ENCODE data around the gene COL13A1. TPM values are rescaled to one million over a fixed set of nuclear protein-coding genes. Genes with fewer than 3 reads are reported as not detected.

COL13A1 gene
- total RNA-seq, 4 donors from 2014 or later: 0.42 to 3.4 (median 1.5) TPM

GRCh38 chr10:69831231-69831855 is 29.6 kb downstream of the COL13A1 start:
- peaks cover 7% of the 10 kb centered on the region for H3K27me3 ChIP-seq
- no peaks in the 10 kb centered on the region for H3K36me3 ChIP-seq
- H3K27ac ChIP-seq: no peak overlapping the region
- 76% methylated on average over 5 of the region's 5 CpGs for WGBS
- H3K9me3 ChIP-seq: no peaks in the 10 kb centered on the region
- no peak for DNase-seq (ENCODE audit: low spot score in 2 of 2)
- H3K4me1 ChIP-seq: no peaks in the 10 kb centered on the region
- TF ChIP-seq CTCF (IDR thresholded peaks at IDR 0.05): no peak
- TF ChIP-seq EP300 (IDR thresholded peaks at IDR 0.05): no peak
- TF ChIP-seq POLR2A (IDR thresholded peaks at IDR 0.05): no peak
- no peak for TF ChIP-seq POLR2AphosphoS5 (IDR thresholded peaks at IDR 0.05)
- H3K4me3 ChIP-seq: no peak overlapping the region

GRCh38 chr10:69835233-69835632 is 33.5 kb downstream of the COL13A1 start:
- WGBS: 85% methylated on average over 3 of the region's 6 CpGs

GRCh38 chr10:69835875-69836730 is 34.4 kb downstream of the COL13A1 start:
- Histone ChIP-seq H3K4me1 (no peaks in the 10 kb centered on the region), H3K36me3 (no peaks in the 10 kb centered on the region), H3K27ac (no peak overlapping the region), H3K27me3 (peaks cover 11% of the 10 kb centered on the region), H3K9me3 (no peaks in the 10 kb centered on the region), H3K4me3 (no peak overlapping the region)
- no peak for TF ChIP-seq CTCF (IDR thresholded peaks at IDR 0.05)
- no peak for TF ChIP-seq EP300 (IDR thresholded peaks at IDR 0.05)
- no peak for TF ChIP-seq POLR2AphosphoS5 (IDR thresholded peaks at IDR 0.05)
- no peak for TF ChIP-seq POLR2A (IDR thresholded peaks at IDR 0.05)
- WGBS: 67% methylated on average over 8 of the region's 8 CpGs
- DNase-seq (ENCODE audit: low spot score in 2 of 2): no peak

More at GRCh38 chr10:69835233-69835632, 33.5 kb downstream of the COL13A1 start:
- Histone ChIP-seq H3K4me3 (no peak overlapping the region), H3K27me3 (peaks cover 5% of the 10 kb centered on the region), H3K4me1 (no peaks in the 10 kb centered on the region), H3K27ac (no peak overlapping the region), H3K36me3 (no peaks in the 10 kb centered on the region), H3K9me3 (no peaks in the 10 kb centered on the region)
- no peak for DNase-seq (ENCODE audit: low spot score in 2 of 2)
- no peak for TF ChIP-seq POLR2A (IDR thresholded peaks at IDR 0.05)

- H3K36me3 ChIP-seq: no peaks in the 10 kb centered on the region
- H3K27me3 ChIP-seq: peaks cover 10% of the 10 kb centered on the region
- no peaks in the 10 kb centered on the region for H3K4me1 ChIP-seq
- no peak for DNase-seq (ENCODE audit: low spot score in 2 of 2)
- 84% methylated on average over 6 of the region's 6 CpGs for WGBS
- H3K9me3 ChIP-seq: no peaks in the 10 kb centered on the region
- no peak overlapping the region for H3K4me3 ChIP-seq
- TF ChIP-seq CTCF (IDR thresholded peaks at IDR 0.05) (no peak), EP300 (IDR thresholded peaks at IDR 0.05) (no peak), POLR2A (IDR thresholded peaks at IDR 0.05) (no peak), POLR2AphosphoS5 (IDR thresholded peaks at IDR 0.05) (no peak)
- no peak overlapping the region for H3K27ac ChIP-seq
Observed at GRCh38 chr10:69836731-69837030, 35.0 kb downstream of the COL13A1 start.

- TF ChIP-seq EP300 (IDR thresholded peaks at IDR 0.05) (no peak), POLR2AphosphoS5 (IDR thresholded peaks at IDR 0.05) (no peak), CTCF (IDR thresholded peaks at IDR 0.05) (no peak), POLR2A (IDR thresholded peaks at IDR 0.05) (no peak)
- Histone ChIP-seq H3K27me3 (peaks cover 8% of the 10 kb centered on the region), H3K36me3 (no peaks in the 10 kb centered on the region), H3K9me3 (no peaks in the 10 kb centered on the region), H3K4me1 (no peaks in the 10 kb centered on the region), H3K27ac (no peak overlapping the region), H3K4me3 (no peak overlapping the region)
- no peak for DNase-seq (ENCODE audit: low spot score in 2 of 2)
- WGBS: 100% methylated on average over 3 of the region's 5 CpGs
Observed at GRCh38 chr10:69837261-69837660, 35.6 kb downstream of the COL13A1 start.

Data from suprapubic skin (tissue), 4 donors.